Bone marrow (tissue), 2 donors: Measurements from ENCODE around the gene CFAP298.
"Not testable (repeated sequence)": the region's sequence is repeated elsewhere in the genome, so short reads cannot be mapped to it uniquely, and the experiment has no call there.

Source experiments
- DNase-seq, 2 donors: peaks; one replicate each; lab custom pipeline; 2025; lab: John Stamatoyannopoulos, UW

CFAP298 gene, protein sequence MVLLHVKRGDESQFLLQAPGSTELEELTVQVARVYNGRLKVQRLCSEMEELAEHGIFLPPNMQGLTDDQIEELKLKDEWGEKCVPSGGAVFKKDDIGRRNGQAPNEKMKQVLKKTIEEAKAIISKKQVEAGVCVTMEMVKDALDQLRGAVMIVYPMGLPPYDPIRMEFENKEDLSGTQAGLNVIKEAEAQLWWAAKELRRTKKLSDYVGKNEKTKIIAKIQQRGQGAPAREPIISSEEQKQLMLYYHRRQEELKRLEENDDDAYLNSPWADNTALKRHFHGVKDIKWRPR

DNA sequence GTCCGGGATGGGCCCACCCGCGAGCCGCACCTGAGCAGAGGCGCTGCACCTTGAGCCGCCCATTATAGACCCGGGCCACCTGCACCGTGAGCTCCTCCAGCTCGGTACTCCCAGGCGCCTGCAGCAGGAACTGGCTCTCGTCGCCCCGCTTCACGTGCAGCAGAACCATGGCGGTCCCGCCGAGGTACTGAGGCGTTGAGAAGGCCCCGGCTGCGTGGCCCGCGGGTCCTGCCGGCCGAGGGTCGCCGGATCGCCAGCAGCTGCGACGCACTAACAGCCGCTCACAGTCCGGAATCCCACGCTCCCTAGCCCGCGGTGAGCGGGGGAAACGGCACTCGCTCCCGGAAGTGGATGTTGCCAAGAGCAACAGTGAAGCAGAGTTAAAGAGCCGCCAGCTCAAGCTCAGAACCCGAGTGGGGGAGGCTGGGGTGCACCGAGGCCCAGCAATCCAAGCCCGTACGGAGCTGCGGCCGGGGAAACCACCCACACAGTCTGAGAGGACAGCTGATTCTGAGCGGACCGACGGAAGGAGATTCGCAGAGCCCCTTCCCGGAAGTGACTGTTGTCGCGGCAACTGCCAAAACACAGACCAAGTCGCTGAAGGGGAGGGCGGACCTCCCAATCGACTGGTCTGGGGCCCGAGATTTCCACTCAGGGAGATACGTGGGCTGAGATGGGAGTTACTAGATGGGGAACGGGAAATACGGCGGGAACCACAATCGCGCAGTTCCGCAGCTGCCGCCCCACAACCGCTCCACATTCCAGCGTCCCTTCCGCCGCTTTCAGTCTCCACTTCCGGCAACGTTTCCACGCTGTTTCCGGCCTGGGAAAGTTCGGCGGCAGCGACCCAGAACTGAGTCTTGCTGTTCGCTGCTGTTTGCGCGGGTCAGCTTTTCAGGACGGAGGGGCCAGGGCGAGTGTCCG is at the start of gene CFAP298:
Gene CFAP298, minus strand, starts transcription at position 303 of the 924 bp plus-strand sequence. Its CDS starts 134 bp downstream, at position 169.
- peak; percentile 78 to 88 for DNase-seq

DNA sequence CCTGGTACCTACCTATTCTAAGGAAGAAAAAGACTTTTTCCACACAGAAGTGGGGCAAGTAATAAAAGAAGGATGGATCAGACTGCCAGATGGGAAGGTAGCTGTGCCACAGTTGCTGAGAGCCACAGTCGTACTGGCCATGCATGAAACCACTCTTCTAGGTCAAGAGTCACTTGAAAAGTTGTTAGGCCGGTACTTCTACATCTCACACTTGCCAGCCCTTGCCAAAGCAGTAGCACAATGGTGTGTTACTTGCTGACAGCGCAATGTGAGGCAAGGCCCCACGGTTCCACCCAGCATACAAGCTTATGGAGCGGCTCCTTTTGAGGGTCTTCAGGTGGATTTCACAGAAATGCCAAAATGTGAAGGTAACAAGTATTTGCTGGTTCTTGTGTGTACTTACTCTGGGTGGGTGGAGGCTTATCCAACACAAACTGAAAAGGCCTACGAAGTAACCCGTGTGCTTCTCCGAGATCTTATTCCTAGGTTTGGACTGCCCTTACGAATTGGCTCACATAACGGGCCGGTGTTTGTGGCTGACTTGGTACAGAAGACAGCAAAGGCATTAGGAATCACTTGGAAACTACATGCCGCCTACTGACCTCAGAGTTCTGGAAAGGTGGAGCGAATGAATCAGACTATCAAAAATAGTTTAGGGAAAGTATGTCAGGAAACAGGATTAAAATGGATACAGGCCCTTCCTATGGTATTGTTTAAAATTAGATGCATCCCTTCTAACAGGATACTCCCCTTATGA is 49.0 kb upstream of the CFAP298 start:
- not testable (repeated sequence) for DNase-seq

DNA sequence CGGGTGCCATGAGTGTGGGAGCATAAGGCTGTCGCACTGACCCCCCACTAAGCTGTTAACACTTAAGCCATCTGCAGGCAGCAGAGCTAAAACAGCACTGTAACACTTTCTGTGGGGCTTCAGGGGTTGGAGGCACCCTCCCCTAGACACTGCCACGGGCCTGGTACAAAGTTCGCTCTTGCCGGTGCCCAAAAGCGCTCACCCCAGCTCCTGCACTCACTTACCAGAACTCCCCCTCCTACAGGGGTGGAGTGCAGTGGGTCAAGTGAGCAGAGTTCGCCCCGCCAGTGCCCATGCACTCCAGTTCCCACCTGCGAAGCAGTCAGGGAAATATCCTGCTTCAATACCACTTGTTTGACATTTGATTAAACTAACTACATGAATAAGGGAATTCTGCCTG is 46.3 kb upstream of the CFAP298 start:
- DNase-seq = no peak

DNA sequence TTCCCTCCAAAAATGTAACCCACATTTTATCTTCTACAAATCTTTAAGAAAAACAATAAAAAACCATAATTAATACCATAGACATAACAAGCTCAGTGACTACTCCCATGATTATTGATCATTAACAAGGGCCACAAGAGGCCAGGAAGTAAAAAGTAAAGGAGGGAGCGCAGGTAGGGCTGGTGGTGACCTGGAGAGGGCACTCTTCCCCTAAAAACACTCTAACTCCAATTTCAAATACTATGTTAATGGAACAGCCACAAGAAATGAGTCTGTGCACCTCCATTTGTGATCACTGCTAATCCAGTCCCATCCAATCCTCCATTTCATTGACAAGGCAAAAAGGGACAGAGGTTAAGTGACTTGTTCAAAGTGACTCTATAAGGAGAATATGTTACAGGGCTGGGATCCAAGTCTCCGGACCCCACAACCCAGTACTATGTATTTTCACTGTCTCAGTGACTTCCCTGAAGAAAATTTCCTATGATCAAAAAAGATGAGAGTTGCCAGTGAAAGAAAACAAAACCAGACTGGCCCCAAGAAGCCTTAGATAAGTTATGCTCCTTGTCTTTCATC is 41.2 kb upstream of the CFAP298 start:
- DNase-seq = no peak

DNA sequence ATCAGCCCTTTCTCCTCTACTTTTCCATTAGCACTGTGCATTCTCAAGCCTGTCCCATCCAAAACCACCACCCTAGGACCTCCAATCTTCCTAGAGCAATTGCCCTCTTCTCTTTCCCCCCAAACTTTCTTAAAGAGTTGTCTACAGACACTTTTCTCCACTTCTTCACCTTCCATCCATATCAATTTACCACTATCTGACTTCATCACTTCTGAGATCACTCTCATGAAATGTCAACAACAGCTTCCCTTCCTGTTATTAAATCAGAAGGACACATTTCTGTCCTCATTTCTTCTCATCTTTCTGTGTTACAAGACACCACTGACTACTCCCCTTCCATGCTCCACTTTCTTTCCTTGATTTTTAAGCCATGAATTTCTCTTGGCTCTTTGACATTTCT is 36.0 kb upstream of the CFAP298 start:
- no peak for DNase-seq

DNA sequence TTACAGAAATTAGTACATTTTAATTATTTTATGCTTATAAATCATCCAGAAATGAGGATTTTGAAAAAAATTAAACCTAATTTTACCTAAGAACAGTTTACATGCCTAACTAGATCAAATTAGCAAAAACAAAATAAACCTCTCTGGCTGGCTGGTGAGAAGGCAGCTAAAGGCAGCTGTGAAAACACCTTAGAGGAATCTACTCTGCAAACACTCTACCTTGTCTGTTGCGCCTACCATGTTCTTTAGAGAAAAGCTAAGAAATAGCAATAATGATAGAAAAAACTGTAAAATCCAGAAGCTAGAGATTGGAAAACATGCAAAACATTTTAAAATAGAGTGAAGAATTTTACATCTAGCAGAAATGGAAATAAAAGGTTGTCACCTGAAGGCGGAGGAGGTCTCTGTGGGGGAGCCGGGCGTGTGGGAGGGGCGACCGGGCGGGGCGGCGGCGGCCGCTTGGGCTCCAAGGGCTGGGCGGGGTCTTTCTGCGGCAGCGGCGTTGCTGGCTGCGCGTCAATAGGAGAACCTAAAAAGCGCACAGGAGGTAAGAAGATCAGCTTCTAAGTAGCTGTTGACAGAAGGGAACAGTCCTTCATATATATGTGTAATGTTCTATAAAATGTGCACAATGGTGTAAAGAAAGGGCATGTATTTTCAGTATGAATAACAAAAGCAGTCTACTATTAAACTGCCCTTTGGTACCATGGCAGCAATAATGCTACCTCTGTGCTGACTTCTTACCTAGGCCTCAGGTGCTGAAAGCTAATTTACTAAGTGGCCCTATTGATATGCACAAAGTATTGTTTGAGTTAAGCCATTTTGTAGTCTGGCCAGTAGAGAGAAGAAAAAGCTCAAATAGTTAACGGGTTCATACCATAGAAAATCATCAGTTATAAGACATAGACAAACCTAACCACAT is 33.3 kb upstream of the CFAP298 start:
- DNase-seq = no peak

DNA sequence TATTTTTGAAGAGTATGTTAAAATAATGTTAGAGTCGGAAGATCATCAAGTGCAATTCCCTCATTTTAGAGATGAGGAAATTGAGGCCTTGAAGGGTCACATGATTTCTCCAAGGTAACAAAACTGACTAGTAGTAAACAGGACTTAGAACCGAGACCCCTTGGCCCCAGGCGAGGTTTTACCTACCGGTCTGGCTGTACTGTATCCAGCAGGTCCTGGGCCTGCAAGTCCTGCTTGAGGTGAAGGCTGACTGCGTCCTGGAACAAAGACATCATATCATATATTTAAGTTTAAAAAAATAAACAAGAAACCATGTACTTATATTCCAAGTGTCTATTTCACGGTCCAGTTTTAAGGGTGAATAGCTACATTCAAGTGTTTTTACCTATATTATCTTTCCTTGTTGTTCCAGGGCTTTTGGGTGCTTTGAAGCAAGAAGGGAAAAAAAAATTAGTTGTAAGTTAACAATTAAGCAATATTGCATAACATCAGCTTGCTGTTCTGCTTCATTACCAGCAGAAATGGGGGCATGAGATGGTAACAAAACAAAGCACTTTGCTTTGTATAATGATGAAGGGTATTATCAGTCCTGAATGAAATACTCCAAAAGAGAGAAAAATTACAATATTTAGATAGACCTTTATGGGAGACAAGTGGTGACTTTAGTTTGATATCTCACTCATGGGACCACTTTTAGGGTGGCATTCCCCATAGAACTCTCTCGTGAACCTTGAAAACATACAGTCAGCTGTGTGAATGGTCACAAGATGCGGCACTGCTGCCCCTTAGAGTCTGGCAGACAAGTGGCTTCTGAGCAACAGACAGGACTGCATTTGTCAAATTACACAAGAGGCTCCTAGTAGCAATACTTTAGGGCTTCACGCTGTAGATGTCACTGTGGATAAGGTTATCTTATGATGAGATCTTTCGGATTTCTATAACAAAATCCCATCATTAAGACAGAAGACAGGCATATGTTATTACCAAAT is 29.8 kb upstream of the CFAP298 start:
- DNase-seq = no peak

DNA sequence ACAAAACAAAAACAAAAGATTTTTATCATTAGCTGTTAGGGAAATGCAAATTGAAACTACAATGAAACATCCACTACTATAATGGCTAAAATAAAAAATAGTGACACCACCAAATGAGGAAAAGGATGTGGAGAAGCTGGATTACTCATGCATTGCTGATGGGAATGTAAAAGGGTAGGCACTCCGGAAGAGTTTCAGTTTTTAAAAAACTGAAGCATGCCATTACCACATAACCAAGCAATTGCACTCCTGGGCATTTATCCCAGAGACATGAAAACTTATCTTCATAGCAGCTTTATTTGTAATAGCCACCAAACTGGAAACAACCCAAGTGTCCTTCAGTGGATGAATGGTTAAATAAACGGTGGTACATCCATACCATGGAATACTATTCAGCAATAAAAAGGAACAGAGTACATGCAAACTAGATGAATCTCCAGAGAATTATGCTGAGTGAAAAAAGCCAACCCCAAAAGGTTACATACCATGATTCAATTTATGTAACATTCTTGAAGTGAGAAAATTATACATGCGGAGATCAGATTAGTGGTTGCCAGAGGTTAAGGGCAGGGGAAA is 14.5 kb upstream of the CFAP298 start:
- DNase-seq = no peak

DNA sequence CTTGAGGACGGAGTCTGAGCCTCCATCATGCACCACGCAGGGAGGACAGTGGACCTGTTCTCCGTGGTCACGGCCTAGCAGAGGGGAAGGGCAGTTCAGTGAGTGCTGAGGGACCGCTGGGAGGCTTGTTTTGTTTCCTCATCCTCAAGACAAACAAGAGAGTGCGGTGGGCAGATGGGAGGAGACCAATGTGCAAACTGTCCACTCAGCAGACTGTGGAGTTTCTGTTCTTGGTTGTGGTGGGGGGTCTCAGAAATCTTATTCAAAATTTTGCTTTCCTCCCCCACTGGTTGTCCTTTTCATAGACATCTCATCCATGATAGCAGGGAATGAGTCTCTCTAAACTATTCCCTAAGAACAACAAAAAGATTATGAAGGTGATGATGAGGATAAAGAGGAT is 6.0 kb upstream of the CFAP298 start:
- DNase-seq = not testable (repeated sequence)

DNA sequence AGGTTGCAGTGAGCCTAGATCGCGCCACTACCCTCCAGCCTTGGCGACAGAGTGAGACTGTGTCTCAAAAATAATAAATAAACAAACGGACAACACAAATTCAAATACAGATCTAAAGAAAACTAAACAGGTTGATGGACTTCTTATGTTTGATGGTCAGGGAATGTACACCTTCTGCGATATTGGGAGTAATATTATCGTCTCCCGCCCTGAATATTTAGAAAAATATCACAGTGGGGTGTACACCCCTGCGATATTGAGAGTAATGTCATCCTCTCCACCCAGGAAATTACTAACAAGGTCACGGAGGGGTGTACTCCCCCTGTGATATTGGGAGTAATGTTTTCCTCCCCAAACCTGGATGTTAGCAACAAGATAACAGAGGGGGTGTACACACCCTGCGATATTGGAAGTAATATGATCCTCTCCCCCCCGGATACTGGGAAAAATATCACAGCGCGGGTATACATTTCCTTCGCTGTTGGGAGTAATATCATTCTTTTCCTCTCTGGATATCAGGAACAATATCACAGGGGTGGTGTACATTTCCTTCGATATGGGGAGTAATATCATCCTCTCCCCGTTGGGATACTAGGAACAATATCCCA is 1.4 kb upstream of the CFAP298 start:
- DNase-seq = no peak

DNA sequence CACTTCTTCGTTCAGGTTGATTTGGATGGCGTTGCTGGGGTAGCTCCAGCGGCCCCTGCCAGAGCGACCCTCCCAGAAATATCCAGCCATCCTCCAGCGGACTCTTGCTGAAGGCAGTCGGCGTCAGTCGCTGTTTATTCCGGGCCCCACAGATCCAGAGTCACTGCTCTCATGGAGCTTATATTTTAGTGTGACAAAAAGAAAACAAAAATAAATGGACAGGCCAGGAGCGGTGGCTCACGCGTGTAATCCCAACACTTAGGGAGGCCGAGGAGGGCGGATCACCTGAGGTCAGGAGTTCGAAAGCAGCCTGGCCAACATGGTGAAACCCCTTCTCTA is 791 bp upstream of the CFAP298 start:
- DNase-seq = no peak

DNA sequence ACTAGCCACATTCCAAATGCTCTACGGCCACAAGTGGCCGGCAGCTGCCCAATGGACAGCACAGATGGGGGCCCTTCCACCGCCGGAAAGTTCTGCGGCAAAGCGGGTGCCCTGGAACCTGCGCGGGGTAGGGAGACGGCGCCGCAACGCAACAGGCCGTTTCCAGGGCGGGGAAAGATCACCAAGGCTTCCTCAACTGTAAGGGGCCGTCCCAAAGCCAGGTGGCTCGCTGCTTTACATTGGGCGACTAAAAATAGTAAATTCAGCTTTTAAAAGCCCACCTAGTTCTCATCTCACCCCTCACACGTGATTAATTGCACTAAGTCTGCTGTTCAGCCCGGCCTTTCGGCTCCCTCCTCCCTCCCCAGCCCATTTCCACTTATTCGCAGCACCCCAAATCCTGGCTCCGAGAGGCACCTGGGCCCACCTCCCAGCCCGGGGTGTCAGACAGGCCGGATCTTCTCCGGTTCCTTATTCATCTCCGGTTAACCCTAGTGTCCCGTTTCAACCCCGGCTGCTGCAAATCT is 643 bp downstream of the CFAP298 start:
- DNase-seq = peak in 1 of 2 donors; percentile 16

DNA sequence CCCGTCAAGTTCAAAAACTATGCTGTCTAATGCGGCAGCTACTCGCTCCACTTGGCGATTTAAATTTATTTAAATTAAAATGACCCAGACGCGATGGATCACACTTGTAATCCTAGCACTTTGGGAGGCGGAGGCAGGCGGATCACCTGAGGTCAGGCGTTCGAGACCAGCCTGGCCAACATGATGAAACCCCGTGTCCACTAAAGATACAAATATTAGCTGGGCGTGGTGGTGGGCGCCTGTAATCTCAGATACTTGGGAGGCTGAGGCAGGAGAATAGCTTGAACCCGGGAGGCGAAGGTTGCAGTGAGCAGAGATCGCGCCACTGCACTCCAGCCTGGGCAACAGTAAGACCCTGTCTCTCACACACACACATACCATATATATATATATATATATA is 1.2 kb downstream of the CFAP298 start:
- not testable (repeated sequence) for DNase-seq

DNA sequence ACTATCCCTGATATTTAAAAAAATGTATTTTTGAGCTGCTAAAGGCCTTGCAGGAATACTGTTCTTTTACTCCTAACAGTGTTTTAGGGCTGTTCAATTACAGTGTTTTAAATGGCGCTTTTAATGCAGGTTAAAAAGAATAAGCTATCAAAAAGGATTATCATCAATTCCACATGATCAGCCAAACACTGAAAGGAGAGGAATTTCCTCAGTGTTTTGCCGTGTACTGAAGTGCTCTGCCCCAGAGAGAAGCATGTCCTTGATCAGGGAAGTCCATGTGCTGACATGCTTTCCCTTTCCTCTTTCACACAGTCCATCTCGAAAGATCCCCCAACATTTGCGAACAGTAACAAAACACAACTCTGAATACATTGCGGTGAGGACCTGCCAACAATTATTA is 3.3 kb downstream of the CFAP298 start:
- DNase-seq = no peak

DNA sequence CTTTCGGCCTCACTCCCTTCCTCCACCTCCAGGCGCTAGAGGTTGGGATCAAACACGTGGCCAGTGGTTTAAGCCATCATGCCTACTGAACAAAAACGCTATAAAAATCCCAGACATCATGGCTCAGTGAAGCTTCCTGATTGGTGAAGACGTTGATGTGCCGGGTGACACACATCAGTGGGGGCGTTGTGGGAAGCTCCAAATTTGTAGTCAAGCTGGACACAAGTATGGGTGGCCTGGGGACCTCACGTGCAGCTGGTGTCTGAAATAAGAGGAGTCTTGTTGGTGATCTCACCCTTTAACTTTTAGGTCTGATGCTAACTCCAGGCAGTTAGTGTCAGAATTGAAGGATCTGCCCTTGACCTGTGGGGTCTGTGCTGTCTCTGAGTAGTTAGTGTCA is 6.7 kb downstream of the CFAP298 start:
- no peak for DNase-seq

DNA sequence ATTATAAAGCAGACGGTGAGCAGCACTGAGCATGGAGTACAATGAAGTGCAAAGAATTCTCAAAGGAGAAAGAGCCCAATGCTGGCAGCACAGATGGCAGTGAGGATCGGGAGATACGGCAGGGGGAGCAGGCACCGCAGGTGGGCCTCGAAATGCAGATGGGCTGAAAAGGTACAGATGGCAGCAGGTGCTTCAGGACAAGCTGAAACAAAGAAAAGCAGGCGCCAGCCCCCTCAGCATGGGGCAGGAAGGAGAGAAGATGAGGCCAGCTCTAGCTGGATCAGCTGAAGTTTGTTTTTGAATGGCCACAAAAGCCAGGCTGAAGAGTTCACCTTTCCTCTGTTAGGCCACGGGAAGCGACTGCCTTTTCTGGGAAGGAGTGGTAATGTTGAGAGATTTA is 7.7 kb downstream of the CFAP298 start:
- no peak for DNase-seq

DNA sequence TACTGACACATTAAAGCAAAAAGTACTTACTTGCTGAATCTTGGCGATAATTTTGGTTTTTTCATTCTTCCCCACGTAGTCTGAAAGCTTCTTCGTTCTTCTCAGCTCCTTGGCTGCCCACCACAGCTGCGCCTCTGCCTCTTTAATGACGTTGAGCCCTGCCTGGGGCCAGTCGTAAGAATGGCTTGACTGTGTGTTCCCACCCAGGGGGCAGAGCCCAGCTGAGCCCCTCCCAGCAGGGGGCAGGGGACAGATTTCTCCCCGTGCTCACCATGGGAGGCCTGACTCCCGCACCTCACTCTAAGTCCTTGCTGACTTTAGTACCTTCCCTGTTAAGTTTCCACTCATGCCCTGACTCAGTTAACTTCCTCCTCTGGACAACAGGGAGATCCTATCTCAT is 9.0 kb downstream of the CFAP298 start:
- no peak for DNase-seq

DNA sequence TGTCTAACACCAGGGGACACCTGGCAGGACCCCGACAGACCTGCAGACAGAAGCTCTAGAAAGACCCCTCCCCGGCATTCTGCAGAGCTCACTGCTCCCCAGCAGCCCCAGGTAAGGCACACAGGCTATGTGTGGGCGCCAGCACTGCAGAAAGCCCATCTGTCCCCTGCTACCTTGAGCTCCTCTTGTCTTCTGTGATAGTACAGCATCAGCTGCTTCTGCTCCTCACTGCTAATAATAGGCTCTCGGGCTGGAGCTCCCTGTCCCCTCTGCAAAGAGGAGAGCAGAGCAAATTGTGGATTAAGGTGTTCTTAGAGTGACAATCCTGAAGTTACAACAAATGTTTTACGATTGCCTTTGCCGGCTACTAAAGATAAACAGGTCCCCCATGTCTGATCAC is 10.1 kb downstream of the CFAP298 start:
- no peak for DNase-seq

DNA sequence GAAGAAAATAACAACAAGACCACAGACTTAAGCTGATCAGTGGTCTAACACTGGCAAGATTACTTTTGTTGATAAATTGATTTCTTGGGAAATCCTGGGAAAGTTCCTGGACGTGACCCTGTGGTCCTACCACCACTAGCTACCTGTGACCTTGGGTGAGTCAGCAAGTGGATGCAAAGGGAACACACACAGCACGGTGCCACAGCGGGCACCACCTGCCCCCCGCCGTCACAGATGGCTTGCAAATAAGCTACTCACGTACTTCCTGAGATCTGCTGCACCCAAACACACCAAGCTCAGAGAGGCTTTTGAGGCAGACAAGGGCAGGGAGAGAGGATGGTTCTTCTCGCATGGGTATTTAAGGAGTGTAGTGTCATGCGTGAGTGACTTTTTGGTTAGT is 12.7 kb downstream of the CFAP298 start:
- no peak for DNase-seq
